Muscle layer of colon (tissue), 2 donors: Measurements from ENCODE around the gene RPS21.
"Not testable (repeated sequence)": the region's sequence is repeated elsewhere in the genome, so short reads cannot be mapped to it uniquely, and the experiment has no call there.

Experiments
- H3K27ac ChIP-seq: one replicate; pipeline ENCODE4 v1.7.0; 2013; ENCODE audit warnings: low read depth, mild to moderate bottlenecking, low read length, moderate library complexity
- H3K27me3 ChIP-seq, 2 donors: one replicate each; pipeline ENCODE4 v1.7.0; 2013; ENCODE audit warnings: low read length in 2 of 2, mild to moderate bottlenecking in 2 of 2; ENCODE audit not compliant: insufficient read depth in 2 of 2, control insufficient read depth in 1 of 2
- H3K36me3 ChIP-seq: one replicate; pipeline ENCODE4 v1.7.0; 2013; ENCODE audit warnings: mild to moderate bottlenecking, low read length; ENCODE audit not compliant: insufficient read depth
- H3K4me1 ChIP-seq: one replicate; pipeline ENCODE4 v1.7.0; 2013; ENCODE audit warnings: mild to moderate bottlenecking, low read length; ENCODE audit not compliant: insufficient read depth
- H3K4me3 ChIP-seq, 2 donors: one replicate each; pipeline ENCODE4 v1.7.0; 2013; ENCODE audit warnings: low read length in 2 of 2, low read depth in 1 of 2, mild to moderate bottlenecking in 1 of 2, moderate library complexity in 1 of 2
- H3K9ac ChIP-seq: one replicate; pipeline ENCODE4 v1.7.0; 2013; ENCODE audit warnings: low read length
- H3K9me3 ChIP-seq: one replicate; pipeline ENCODE4 v1.7.0; 2013; ENCODE audit warnings: mild to moderate bottlenecking, low read length
- donor health status: abdominal sarcoma.
- donor health status: Adenocarcinoma of cecum.

RPS21 gene

DNA sequence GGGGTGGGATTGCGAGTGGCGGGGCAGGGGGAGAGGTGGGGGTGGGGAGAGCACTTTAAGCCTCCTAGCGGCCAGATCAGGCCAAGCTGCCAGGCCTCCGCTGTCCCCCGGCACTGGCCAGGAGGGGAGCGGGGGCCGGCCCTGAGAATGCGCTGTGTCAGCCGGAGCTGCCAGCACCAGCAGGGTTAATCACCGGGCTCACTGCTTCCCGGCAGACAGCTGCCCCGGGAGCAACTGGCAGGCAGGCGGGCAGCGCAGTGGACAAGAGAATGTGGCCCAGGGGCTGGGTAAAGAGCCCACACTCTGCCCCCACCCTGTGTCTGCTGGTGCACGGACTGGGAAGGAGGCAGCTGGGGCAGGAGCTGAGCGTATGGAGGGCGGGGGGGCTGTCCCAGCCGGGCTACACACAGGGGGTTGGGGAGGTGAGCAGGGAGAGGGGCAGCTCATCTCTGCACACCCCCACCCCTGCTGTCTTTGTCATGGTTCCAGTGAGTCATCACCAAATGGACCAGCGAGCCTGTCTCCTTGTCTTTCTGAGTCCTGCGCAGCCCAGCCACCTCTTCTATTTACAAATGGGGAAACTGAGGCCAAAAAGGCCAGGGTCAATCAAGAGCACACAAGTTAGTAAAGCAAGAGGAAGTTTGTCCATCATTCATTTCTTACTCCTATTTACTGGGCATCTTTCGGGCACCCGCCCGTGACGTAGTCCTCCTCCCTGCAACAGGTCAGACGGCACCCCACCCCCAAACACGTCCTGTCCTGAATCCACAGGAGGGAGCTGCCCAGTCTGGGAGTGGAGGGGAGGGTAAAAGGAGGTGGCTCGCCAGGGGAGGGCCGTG lies 17.7 kb upstream of the RPS21 start:
- Histone ChIP-seq H3K4me1 (peaks cover 65% of the 10 kb centered on the region), H3K4me3 (peak overlapping the region in 1 of 2 donors; percentile 55), H3K9ac (peak overlapping the region; percentile 57), H3K27ac (peak overlapping the region; percentile 90), H3K9me3 (no peaks in the 10 kb centered on the region), H3K36me3 (no peaks in the 10 kb centered on the region), H3K27me3 (peaks cover 0 to 8% of the 10 kb centered on the region in 2 donors)

DNA sequence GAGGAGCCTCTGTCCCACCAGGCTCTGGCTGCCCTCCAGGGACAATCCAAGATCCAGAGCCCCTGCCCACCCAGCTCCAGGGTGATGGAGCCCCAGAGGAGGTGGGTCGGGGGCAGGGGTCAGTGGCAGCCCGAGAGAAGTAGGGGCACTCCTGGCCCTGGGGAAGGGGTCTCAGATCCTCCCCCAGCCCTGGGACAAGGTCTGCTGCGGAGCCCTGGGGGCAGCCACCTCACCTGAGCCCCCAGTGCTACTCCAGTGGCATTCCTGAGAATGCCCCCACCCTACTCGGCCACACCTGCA lies 17.1 kb upstream of the RPS21 start:
- H3K36me3 ChIP-seq = no peaks in the 10 kb centered on the region
- H3K27ac ChIP-seq = peak overlapping the region; percentile 90
- peaks cover 66% of the 10 kb centered on the region for H3K4me1 ChIP-seq
- peak overlapping the region; percentile 57 for H3K9ac ChIP-seq
- no peak overlapping the region for H3K4me3 ChIP-seq
- H3K9me3 ChIP-seq = no peaks in the 10 kb centered on the region
- peaks cover 0 to 8% of the 10 kb centered on the region in 2 donors for H3K27me3 ChIP-seq

DNA sequence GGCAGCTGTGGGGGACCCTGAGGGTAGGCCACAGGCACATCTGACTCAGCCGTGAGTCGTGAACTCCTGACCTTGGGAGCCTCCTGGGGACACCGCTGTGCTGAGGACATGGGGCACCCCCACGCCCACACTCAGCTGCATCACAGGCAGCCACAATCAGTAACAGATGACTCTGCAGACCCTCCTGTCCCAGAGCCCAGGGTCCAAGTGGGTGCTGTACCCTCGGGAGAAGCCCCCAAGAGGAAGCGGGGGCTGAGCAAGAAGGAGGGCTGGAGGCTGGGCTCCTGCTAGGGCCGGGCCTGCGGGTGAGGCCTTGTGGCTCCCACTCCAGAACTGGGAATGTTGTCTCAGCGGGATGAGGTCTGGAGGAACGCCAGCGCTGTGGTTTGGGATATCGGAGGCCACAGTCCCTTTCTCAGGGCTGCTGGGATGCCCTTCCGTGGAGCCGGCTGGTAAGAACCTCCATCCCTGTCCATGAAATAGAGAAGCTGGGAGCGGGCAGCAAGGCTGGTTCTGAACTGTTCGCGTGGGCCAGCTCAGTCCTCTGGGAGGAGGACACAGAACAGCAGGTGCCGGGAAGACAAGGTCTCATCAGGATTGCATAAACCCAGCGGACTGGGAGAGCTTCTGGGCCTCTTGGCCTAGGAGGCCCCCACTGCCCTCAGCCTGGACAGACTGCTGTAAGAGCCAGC lies 16.6 kb upstream of the RPS21 start:
- Histone ChIP-seq H3K9me3 (no peaks in the 10 kb centered on the region), H3K4me1 (peaks cover 71% of the 10 kb centered on the region), H3K27me3 (peaks cover 0 to 8% of the 10 kb centered on the region in 2 donors), H3K9ac (peak overlapping the region; percentile 57), H3K36me3 (no peaks in the 10 kb centered on the region), H3K27ac (peak overlapping the region; percentile 90), H3K4me3 (no peak overlapping the region)

DNA sequence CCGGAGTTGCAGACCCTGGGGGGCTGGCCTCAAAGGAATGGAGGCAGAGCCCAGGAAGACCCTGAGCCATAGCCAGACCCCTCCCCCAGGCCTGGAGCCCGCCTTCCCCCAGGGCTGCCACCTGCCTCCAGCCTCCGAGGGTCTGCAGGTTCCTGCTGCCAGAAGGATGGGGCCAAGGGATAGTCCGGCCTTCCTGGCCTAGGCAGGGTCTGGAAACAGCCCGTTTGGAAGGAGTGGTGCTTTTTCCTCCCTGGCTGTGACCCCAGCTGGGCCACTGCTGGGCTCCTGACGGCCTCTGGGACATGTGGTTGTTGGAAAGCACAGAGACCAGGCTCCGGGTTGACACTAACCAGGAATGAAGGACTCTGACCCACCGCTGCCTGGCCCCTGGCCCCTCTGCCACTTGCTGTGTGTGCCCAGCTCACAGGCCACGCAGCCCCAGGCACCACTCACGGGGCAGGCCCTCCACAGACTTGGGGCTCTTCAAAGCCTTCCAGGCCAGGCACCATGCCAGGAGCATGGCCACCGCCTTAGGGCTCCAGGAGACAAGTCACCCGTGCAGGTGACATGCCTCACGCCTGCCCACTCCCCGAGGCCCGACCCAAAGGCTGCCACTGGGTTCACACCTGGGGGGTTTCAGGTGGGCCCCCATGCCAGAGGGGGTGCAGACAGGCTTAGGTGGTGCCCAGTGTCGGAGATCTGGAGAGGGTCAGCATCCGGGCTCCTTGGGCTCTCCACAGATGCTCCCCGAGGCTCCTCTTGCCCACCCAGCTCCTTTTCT lies 15.9 kb upstream of the RPS21 start:
- H3K9ac ChIP-seq = no peak overlapping the region
- no peaks in the 10 kb centered on the region for H3K9me3 ChIP-seq
- peaks cover 0 to 8% of the 10 kb centered on the region in 2 donors for H3K27me3 ChIP-seq
- peaks cover 78% of the 10 kb centered on the region for H3K4me1 ChIP-seq
- H3K4me3 ChIP-seq = no peak overlapping the region
- H3K36me3 ChIP-seq = no peaks in the 10 kb centered on the region
- peak overlapping the region; percentile 90 for H3K27ac ChIP-seq

DNA sequence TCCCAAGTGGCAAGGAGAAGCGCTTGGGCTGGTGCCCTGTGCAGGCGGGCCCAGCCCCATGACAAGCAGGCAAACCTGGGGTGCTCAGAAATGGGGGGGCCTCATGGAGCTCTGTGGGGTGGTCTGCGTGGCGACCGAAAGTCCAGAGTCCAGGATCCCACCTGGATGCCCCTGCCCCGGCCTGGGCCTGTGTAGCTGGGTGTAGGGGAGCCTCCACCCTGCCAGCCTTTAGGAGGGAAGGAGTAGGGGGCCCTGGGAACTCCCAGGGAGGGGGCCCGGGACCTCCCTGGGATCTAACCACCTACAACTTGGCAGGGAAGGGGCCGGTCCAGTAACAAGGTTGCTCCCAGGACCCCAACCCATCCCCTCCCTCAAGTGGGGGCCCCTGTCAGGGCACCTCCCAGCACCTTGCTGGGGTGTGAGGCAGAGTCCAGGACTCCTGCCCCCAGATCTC lies 15.3 kb upstream of the RPS21 start:
- Histone ChIP-seq H3K9ac (peak overlapping the region; percentile 44), H3K36me3 (no peaks in the 10 kb centered on the region), H3K27ac (peak overlapping the region; percentile 90), H3K9me3 (no peaks in the 10 kb centered on the region), H3K4me1 (peaks cover 84% of the 10 kb centered on the region), H3K27me3 (peaks cover 0 to 8% of the 10 kb centered on the region in 2 donors), H3K4me3 (no peak overlapping the region)

DNA sequence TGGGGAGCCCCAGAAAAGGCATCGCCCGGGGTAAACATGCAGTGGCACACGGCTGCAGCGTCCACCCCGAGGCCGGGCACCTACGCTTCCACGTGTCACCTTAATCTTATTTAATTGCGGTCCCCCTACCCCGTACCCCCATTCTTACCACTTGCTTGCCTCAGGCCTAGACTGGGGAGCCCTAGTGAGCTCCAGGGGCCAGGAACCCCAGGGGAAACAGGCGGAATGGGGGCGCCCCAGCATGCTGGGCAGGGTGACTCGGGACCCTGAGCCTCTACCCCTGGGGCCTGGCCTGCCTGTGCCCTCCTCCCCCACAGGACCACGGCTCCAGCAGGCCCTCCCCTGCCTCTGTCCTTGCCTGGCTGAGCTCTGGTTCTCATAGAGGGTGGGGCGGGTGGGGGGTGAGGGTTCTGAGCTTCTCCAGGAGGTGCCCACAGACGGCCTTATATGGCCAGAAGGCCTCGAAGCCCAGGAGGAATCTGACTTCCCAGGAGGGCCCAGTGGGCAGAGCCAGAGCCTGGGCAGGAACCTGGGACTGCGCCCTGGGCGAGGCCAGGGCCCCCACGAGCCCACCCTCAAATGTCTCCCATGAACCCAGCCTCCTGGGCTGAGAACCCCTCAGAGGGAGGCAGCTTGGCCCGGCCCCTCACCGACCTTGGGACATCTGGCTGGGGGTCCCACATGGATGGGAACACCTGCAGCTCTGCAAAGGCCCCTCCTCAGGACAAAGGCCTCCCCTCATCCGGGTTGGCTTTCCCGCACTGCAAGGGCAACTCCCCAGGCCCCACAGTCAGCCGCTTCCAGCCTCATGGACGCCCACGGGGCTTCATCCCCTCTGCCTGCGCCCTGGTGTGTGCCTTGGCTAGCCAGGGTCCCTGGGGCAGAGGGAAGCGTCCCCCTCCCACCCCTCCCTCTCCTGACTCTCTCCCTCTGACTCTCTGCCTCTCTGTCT lies 14.6 kb upstream of the RPS21 start:
- peak overlapping the region; percentile 57 for H3K9ac ChIP-seq
- H3K27me3 ChIP-seq = peaks cover 0 to 8% of the 10 kb centered on the region in 2 donors

DNA sequence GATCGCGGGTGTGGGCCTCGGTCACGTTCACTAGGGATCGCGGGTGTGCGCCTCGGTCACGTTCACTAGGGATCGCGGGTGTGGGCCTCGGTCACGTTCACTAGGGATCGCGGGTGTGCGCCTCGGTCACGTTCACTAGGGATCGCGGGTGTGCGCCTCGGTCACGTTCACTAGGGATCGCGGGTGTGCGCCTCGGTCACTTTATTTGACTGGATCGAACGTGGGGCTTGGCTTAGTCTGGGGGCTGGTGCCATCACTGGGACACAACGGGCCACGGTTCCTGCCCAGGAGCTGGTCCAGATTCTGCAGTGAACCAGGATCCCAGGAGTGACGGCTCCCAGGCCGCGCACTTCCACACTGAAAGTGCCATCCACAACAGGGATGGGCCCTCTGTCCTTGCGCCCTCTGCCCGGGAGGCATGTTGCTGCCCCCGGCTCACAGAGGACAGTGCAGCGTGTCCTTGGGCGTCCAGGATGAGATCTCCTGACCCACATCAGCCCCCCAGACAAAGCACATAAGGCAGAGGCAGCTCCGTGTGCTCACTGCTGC lies 13.2 kb upstream of the RPS21 start:
- not testable (repeated sequence) for H3K36me3 ChIP-seq, H3K9me3 ChIP-seq, H3K4me3 ChIP-seq, H3K27me3 ChIP-seq
- Histone ChIP-seq H3K27ac (peak overlapping the region; percentile 88), H3K9ac (peak overlapping the region; percentile 22), H3K4me1 (peaks cover 92% of the 10 kb centered on the region)

More for the DNA sequence above, 14.6 kb upstream of the RPS21 start:
- Histone ChIP-seq H3K9me3 (no peaks in the 10 kb centered on the region), H3K27ac (peak overlapping the region; percentile 93), H3K36me3 (no peaks in the 10 kb centered on the region), H3K4me1 (peaks cover 91% of the 10 kb centered on the region), H3K4me3 (no peak overlapping the region)

DNA sequence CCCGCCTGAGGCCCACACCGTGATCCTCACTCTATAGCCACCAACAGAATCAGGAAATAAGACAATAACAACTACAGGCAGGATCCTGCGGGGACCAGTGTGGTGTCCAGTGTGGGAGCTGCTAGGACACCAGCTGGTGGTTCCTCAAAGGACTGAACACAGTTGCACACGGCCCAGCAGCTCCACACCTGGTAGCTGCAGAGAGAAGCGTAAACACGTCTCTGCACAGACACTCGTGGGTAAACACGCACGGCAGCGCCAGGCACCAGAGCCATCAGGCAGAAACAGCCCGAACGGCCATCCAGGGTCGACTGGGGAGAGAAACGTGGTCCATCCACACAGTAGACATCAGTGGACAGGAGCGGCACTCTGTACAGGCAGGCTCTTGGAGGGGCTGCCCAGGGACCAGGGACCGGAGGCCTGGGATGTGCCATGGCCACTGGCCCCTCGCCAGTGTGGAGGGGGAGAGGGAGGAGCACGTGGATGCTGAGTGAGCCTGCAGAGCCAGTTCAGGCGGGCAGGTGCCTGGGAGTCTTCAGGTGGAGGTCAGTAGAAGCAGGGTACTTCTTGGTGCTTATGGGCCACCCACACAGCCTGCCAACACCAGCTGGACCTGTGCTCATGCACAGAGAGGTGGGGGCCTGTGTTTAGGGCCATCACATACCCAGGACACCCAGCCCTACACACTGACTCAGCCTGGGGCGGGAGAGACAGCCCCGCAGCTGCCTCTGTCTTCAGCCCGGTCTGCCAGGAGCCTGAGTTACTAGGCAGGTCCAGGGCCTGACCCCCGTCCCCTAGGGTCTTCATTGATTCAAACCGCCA lies 12.4 kb upstream of the RPS21 start:
- H3K36me3 ChIP-seq = no peaks in the 10 kb centered on the region
- H3K27me3 ChIP-seq = peaks cover 0 to 8% of the 10 kb centered on the region in 2 donors
- no peaks in the 10 kb centered on the region for H3K9me3 ChIP-seq
- peak overlapping the region; percentile 88 for H3K27ac ChIP-seq
- H3K4me1 ChIP-seq = peaks cover 87% of the 10 kb centered on the region
- H3K4me3 ChIP-seq = no peak overlapping the region
- H3K9ac ChIP-seq = peak overlapping the region; percentile 22

DNA sequence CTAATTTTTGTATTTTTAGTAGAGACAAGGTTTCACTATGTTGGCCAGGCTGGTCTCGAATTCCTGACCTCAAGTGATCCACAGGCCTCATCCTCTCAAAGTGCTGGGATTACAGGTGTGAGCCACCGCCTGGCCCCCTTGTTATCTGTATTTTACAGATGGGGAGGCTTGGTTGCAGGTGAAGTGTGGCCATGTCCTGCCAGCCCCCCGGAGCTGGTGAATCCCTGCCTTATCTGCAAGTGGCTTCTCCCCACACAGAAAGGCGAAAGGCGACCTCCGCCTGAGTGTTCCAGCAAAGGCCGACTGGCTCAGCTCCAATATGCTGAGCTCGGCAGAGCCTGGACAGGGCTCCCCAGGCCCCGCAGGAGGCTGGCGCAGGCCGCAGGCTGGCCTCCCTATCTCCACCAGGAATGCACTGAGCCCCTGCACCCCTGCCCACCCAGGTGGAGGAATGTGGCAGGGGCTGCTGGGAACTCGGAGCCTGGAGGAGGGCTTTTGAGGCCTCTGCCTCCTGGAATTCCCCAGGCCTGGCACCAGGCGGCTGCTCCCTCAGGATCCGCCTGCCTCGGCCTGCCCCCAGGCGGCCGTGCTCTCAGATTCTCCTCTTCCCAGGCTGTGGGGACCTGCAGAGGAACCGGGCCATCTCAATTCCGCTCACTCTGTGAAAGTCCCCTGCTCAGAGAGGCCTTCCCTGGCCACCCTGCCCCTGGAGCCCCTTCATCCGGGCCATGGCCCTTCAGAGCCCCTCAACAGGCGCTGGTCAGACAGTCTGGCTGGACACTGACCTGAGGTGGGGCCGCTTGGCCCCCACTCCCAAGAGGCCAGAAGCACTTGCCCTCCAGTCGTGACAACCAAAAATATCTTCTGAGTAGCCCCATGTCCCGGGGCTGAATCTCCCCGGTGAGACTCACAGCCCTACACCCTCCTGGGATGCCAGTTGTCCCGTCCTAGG lies 10.5 kb upstream of the RPS21 start:
- Histone ChIP-seq H3K27me3 (no peaks in the 10 kb centered on the region), H3K4me1 (peaks cover 68% of the 10 kb centered on the region), H3K9me3 (no peaks in the 10 kb centered on the region), H3K36me3 (no peaks in the 10 kb centered on the region), H3K4me3 (peak overlapping the region in 1 of 2 donors; percentile 10), H3K27ac (peak overlapping the region; percentile 88), H3K9ac (peak overlapping the region; percentile 45)
